A673 (cell line): ENCODE measurements around the gene SDK1.

Experiments
- CTCF ChIP-seq: fragments of 300-800, 200-600 bp; sonication (generic); conservative IDR thresholded peaks from 2 replicates; pipeline ENCODE4 v1.5.1; 2017; ENCODE audit warnings: low read depth, mild to moderate bottlenecking, antibody characterized with exemption, low read length, moderate library complexity, mixed read lengths
- EZH2 ChIP-seq: fragments of 200-600 bp; sonication (generic); IDR thresholded peaks from 2 replicates; pipeline ENCODE4 v1.6.1; 2017; ENCODE audit warnings: borderline replicate concordance, low read depth, mild to moderate bottlenecking, mixed read lengths, antibody characterized with exemption, low read length; ENCODE audit not compliant: poor library complexity, severe bottlenecking

DNA sequence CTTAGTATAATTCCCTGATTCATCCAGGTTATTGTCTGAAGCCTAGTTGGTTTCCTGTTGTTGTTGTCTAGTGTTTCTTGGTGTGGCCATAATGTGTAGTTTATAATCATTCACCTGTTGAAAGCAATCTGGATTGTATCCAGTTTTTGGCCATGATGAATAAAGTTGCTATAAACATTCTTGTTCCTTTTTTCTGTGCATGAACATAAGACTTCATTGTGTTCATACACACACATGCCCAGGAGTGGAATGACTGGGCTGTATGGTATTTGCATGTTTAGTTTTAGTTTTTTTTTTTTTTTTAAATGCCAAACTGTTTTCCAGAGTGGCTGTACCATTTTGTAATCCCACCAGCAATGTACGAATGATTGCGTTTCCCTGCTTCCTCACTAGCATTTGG lies 349.8 kb downstream of the SDK1 start:
- no peak for TF ChIP-seq CTCF
- TF ChIP-seq EZH2 = no peak
